Mucosa of stomach (tissue), 1 donor: ENCODE measurements around the gene NPAS3.

Source experiments
- H3K27me3 ChIP-seq: one replicate; pipeline ENCODE4 v1.7.0; 2013; ENCODE audit warnings: mild to moderate bottlenecking, low read length; ENCODE audit not compliant: control insufficient read depth, insufficient read depth
- H3K36me3 ChIP-seq: one replicate; pipeline ENCODE4 v1.7.0; 2013; ENCODE audit warnings: low read length; ENCODE audit not compliant: control insufficient read depth, insufficient read depth
- H3K4me1 ChIP-seq: one replicate; pipeline ENCODE4 v1.7.0; 2013; ENCODE audit warnings: mild to moderate bottlenecking, low read length; ENCODE audit not compliant: control insufficient read depth, insufficient read depth
- H3K4me3 ChIP-seq: one replicate; pipeline ENCODE4 v1.7.0; 2013; ENCODE audit warnings: low read length
- H3K9ac ChIP-seq: one replicate; pipeline ENCODE4 v1.7.0; 2013; ENCODE audit warnings: mild to moderate bottlenecking, low read length, moderate library complexity
- H3K9me3 ChIP-seq: one replicate; pipeline ENCODE4 v1.7.0; 2013; ENCODE audit warnings: mild to moderate bottlenecking, low read length, moderate library complexity; ENCODE audit not compliant: control insufficient read depth
- donor health status: Pancreatic carcinoma.

NPAS3 gene

GRCh38 chr14:33805593-33805992 lies 866.9 kb downstream of the NPAS3 start:
- Histone ChIP-seq H3K9me3 (no peaks in the 10 kb centered on the region), H3K4me3 (no peak overlapping the region), H3K27me3 (peaks cover 7% of the 10 kb centered on the region), H3K9ac (no peak overlapping the region), H3K4me1 (no peaks in the 10 kb centered on the region), H3K36me3 (no peaks in the 10 kb centered on the region)

- Histone ChIP-seq H3K9me3 (no peaks in the 10 kb centered on the region), H3K4me3 (no peak overlapping the region), H3K36me3 (no peaks in the 10 kb centered on the region), H3K27me3 (no peaks in the 10 kb centered on the region), H3K9ac (no peak overlapping the region), H3K4me1 (no peaks in the 10 kb centered on the region)
Observed at GRCh38 chr14:33806905-33807304, 868.2 kb downstream of the NPAS3 start.

- H3K9ac ChIP-seq = no peak overlapping the region
- no peaks in the 10 kb centered on the region for H3K27me3 ChIP-seq
- no peaks in the 10 kb centered on the region for H3K36me3 ChIP-seq
- no peaks in the 10 kb centered on the region for H3K9me3 ChIP-seq
- no peaks in the 10 kb centered on the region for H3K4me1 ChIP-seq
- no peak overlapping the region for H3K4me3 ChIP-seq
Observed at GRCh38 chr14:33808187-33808586, 869.5 kb downstream of the NPAS3 start.

GRCh38 chr14:33809396-33809981 lies 870.8 kb downstream of the NPAS3 start:
- Histone ChIP-seq H3K9me3 (no peaks in the 10 kb centered on the region), H3K27me3 (no peaks in the 10 kb centered on the region), H3K4me1 (no peaks in the 10 kb centered on the region), H3K36me3 (no peaks in the 10 kb centered on the region), H3K9ac (no peak overlapping the region), H3K4me3 (no peak overlapping the region)

- Histone ChIP-seq H3K9me3 (no peaks in the 10 kb centered on the region), H3K4me3 (no peak overlapping the region), H3K36me3 (no peaks in the 10 kb centered on the region), H3K27me3 (no peaks in the 10 kb centered on the region), H3K4me1 (no peaks in the 10 kb centered on the region), H3K9ac (no peak overlapping the region)
Observed at GRCh38 chr14:33810308-33810707, 871.6 kb downstream of the NPAS3 start.

GRCh38 chr14:33811721-33812120 lies 873.0 kb downstream of the NPAS3 start:
- no peak overlapping the region for H3K4me3 ChIP-seq
- H3K4me1 ChIP-seq = no peaks in the 10 kb centered on the region
- no peaks in the 10 kb centered on the region for H3K27me3 ChIP-seq
- no peak overlapping the region for H3K9ac ChIP-seq
- H3K36me3 ChIP-seq = no peaks in the 10 kb centered on the region
- no peaks in the 10 kb centered on the region for H3K9me3 ChIP-seq

GRCh38 chr14:33812181-33812580 lies 873.5 kb downstream of the NPAS3 start:
- Histone ChIP-seq H3K4me1 (no peaks in the 10 kb centered on the region), H3K36me3 (no peaks in the 10 kb centered on the region), H3K4me3 (no peak overlapping the region), H3K9ac (no peak overlapping the region), H3K9me3 (no peaks in the 10 kb centered on the region), H3K27me3 (no peaks in the 10 kb centered on the region)

GRCh38 chr14:33812601-33813000 lies 873.9 kb downstream of the NPAS3 start:
- no peak overlapping the region for H3K4me3 ChIP-seq
- no peak overlapping the region for H3K9ac ChIP-seq
- H3K4me1 ChIP-seq = no peaks in the 10 kb centered on the region
- no peaks in the 10 kb centered on the region for H3K27me3 ChIP-seq
- H3K9me3 ChIP-seq = no peaks in the 10 kb centered on the region
- no peaks in the 10 kb centered on the region for H3K36me3 ChIP-seq

- Histone ChIP-seq H3K4me1 (no peaks in the 10 kb centered on the region), H3K27me3 (no peaks in the 10 kb centered on the region), H3K36me3 (no peaks in the 10 kb centered on the region), H3K9me3 (no peaks in the 10 kb centered on the region), H3K4me3 (no peak overlapping the region), H3K9ac (no peak overlapping the region)
Observed at GRCh38 chr14:33814010-33814409, 875.3 kb downstream of the NPAS3 start.

GRCh38 chr14:33833706-33834465 lies 895.2 kb downstream of the NPAS3 start:
- Histone ChIP-seq H3K9me3 (no peaks in the 10 kb centered on the region), H3K4me1 (no peaks in the 10 kb centered on the region), H3K4me3 (no peak overlapping the region), H3K36me3 (no peaks in the 10 kb centered on the region), H3K27me3 (no peaks in the 10 kb centered on the region), H3K9ac (no peak overlapping the region)

GRCh38 chr14:33834466-33835260 lies 896.0 kb downstream of the NPAS3 start:
- Histone ChIP-seq H3K4me1 (no peaks in the 10 kb centered on the region), H3K36me3 (no peaks in the 10 kb centered on the region), H3K9me3 (no peaks in the 10 kb centered on the region)

GRCh38 chr14:33835261-33835655 lies 896.6 kb downstream of the NPAS3 start:
- Histone ChIP-seq H3K4me3 (no peak overlapping the region), H3K27me3 (no peaks in the 10 kb centered on the region), H3K4me1 (no peaks in the 10 kb centered on the region), H3K9me3 (no peaks in the 10 kb centered on the region), H3K9ac (no peak overlapping the region), H3K36me3 (no peaks in the 10 kb centered on the region)

More at GRCh38 chr14:33834466-33835260, 896.0 kb downstream of the NPAS3 start:
- no peak overlapping the region for H3K4me3 ChIP-seq
- no peaks in the 10 kb centered on the region for H3K27me3 ChIP-seq
- H3K9ac ChIP-seq = no peak overlapping the region
